Right atrium auricular region (tissue), 2 donors: ENCODE measurements around the gene FERMT3. TPM values are rescaled to one million over a fixed set of nuclear protein-coding genes. Genes with fewer than 3 reads are reported as not detected.
"Not testable (repeated sequence)": the region's sequence is repeated elsewhere in the genome, so short reads cannot be mapped to it uniquely, and the experiment has no call there.

Experiments
- DNase-seq: peaks from one replicate; pipeline ENCODE4 v3.0.0-alpha.2; 2019; ENCODE audit warnings: low spot score
- H3K27ac ChIP-seq, 2 donors: fragments of 200-600 bp; sonication (generic); 1 replicate in 1 of 2; 2 replicates in 1 of 2; pipeline ENCODE4 v1.5.1; 2016 to 2019
- H3K27me3 ChIP-seq, 2 donors: fragments of 200-600 bp; sonication (generic); one replicate each; pipeline versions ENCODE4 v1.5.1 to v1.6.0; 2017 to 2019
- H3K36me3 ChIP-seq: fragments of 200-600 bp; sonication (generic); one replicate; pipeline ENCODE4 v1.5.1; 2016
- H3K4me1 ChIP-seq, 2 donors: fragments of 200-600 bp; sonication (generic); one replicate each; pipeline versions ENCODE4 v1.5.1 to v1.6.0; 2017 to 2019
- H3K4me3 ChIP-seq, 2 donors: fragments of 200-600 bp; sonication (generic); 1 replicate in 1 of 2; 2 replicates in 1 of 2; pipeline ENCODE4 v1.5.1; 2017 to 2019; ENCODE audit warnings: mild to moderate bottlenecking in 1 of 2, moderate library complexity in 1 of 2
- H3K9me3 ChIP-seq, 2 donors: fragments of 200-600 bp; sonication (generic); one replicate each; pipeline ENCODE4 v1.5.1; 2019
- total RNA-seq, 2 donors: library from RNA; depleted of rRNA; stranded (reverse); fragments of >200 nt; gene quantifications; one replicate each; pipeline ENCODE4 v1.1.0, GENCODE V29; 2016
- TF ChIP-seq, protein P1 (sequence below), 2 donors: fragments of 200-600 bp; sonication (generic); IDR thresholded peaks; one replicate each; pipeline ENCODE4 v1.5.1; 2019; ENCODE audit warnings: antibody characterized with exemption in 2 of 2

FERMT3 gene
- 10 to 100 TPM in 1 of 2 donors, 1 to 10 TPM in 1; 6.3 to 19.4 TPM for total RNA-seq

GRCh38 chr11:64206457-64207255 is at the start of gene FERMT3:
FERMT3 (plus strand) TSS chr11:64206721; CDS start chr11:64207365, 644 bp downstream.
- DNase-seq: no peak
- Histone ChIP-seq H3K27me3 (no peaks in the 10 kb centered on the region), H3K27ac (peak within 1 kb of the TSS; percentile 84 to 92), H3K4me3 (peak within 1 kb of the TSS; percentile 43 to 49), H3K36me3 (peaks cover 39% of the 10 kb centered on the region), H3K4me1 (peaks cover 0 to 38% of the 10 kb centered on the region in 2 donors), H3K9me3 (no peaks in the 10 kb centered on the region)
- TF ChIP-seq, protein P1, sequence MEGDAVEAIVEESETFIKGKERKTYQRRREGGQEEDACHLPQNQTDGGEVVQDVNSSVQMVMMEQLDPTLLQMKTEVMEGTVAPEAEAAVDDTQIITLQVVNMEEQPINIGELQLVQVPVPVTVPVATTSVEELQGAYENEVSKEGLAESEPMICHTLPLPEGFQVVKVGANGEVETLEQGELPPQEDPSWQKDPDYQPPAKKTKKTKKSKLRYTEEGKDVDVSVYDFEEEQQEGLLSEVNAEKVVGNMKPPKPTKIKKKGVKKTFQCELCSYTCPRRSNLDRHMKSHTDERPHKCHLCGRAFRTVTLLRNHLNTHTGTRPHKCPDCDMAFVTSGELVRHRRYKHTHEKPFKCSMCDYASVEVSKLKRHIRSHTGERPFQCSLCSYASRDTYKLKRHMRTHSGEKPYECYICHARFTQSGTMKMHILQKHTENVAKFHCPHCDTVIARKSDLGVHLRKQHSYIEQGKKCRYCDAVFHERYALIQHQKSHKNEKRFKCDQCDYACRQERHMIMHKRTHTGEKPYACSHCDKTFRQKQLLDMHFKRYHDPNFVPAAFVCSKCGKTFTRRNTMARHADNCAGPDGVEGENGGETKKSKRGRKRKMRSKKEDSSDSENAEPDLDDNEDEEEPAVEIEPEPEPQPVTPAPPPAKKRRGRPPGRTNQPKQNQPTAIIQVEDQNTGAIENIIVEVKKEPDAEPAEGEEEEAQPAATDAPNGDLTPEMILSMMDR (IDR thresholded peaks at IDR 0.05): no peak

GRCh38 chr11:64157631-64158394 is 48.7 kb upstream of the FERMT3 start:
- DNase-seq: no peak
- TF ChIP-seq, protein P1 (IDR thresholded peaks at IDR 0.05): no peak
- Histone ChIP-seq H3K27ac (no peak overlapping the region), H3K4me1 (peaks cover 0 to 2% of the 10 kb centered on the region in 2 donors), H3K27me3 (no peaks in the 10 kb centered on the region), H3K4me3 (no peak overlapping the region), H3K9me3 (no peaks in the 10 kb centered on the region), H3K36me3 (no peaks in the 10 kb centered on the region)

DNA sequence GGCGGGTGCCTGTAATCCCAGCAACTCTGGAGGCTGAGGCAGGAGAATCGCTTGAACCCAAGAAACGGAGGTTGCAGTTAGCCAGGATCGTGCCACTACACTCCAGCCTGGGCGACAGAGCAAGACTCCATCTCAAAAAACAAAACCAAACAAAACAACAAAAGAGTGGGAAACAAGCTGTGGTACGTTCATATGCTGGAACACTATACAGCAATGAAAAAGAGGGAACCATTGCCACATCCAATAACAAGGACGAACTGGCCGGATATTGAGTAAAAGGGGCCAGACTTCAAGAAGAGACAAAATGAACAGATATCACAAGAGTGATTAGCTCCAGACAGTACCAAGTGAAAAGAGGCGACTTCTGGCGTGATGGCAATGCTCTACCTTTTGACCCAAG is 45.5 kb upstream of the FERMT3 start:
- no peak overlapping the region for H3K27ac ChIP-seq
- H3K4me3 ChIP-seq: no peak overlapping the region
- no peaks in the 10 kb centered on the region for H3K36me3 ChIP-seq
- H3K4me1 ChIP-seq: peaks cover 0 to 16% of the 10 kb centered on the region in 2 donors
- DNase-seq: no peak
- H3K27me3 ChIP-seq: no peaks in the 10 kb centered on the region
- TF ChIP-seq, protein P1 (IDR thresholded peaks at IDR 0.05): no peak
- H3K9me3 ChIP-seq: no peaks in the 10 kb centered on the region

DNA sequence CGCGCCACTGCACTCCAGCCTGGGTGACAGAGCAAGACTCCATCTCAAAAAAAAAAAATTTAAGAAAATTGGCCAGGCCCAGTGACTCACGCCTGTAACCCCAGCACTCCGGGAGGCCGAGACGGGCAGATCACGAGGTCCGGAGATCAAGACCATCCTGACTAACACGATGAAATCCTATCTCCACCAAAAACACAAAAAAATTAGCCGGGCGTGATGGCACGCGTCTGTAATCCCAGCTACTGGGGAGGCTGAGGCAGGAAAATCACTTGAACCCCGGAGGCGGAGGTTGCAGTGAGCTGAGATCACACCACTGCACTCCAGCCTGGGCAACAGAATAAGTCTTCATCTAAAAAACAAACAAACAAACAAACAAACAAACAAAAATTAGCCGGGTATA is 43.8 kb upstream of the FERMT3 start:
- not testable (repeated sequence) for H3K27ac ChIP-seq, H3K9me3 ChIP-seq, H3K27me3 ChIP-seq, DNase-seq, H3K4me3 ChIP-seq, H3K36me3 ChIP-seq
- peaks cover 0 to 22% of the 10 kb centered on the region in 2 donors for H3K4me1 ChIP-seq

DNA sequence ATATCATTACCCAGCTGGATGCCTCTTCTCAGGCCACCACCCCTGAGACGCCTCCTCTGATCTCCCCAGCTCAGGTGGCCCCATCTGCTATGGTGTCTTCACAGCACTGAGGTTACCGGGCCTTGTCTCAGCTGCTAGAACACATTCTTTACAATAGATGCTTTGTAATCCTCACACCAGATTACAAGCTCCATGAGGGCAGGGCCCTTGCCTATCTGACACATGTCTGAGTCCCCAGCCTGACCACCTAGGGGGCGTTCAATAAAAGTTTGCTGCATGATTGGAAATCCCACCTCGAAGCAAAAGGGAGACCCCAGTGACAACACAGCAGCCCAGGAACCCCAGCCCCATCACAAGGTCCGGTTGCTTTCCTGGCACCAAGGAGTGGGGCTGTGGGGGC is 42.6 kb upstream of the FERMT3 start:
- DNase-seq: no peak
- TF ChIP-seq, protein P1 (IDR thresholded peaks at IDR 0.05): no peak
- H3K4me1 ChIP-seq: peaks cover 0 to 22% of the 10 kb centered on the region in 2 donors
- peak overlapping the region; percentile 71 to 82 for H3K27ac ChIP-seq
- H3K36me3 ChIP-seq: no peaks in the 10 kb centered on the region
- no peak overlapping the region for H3K4me3 ChIP-seq
- no peaks in the 10 kb centered on the region for H3K27me3 ChIP-seq
- H3K9me3 ChIP-seq: no peaks in the 10 kb centered on the region
